COLO668 (cell line): ENCODE measurements around the gene ELMOD1.
"Not testable (repeated sequence)": the region's sequence is repeated elsewhere in the genome, so short reads cannot be mapped to it uniquely, and the experiment has no call there.

Experiments used
- DNase-seq: peaks from one replicate; lab custom pipeline; 2025; ENCODE audit not compliant: unreplicated experiment; lab: John Stamatoyannopoulos, UW

Gene ELMOD1

DNA sequence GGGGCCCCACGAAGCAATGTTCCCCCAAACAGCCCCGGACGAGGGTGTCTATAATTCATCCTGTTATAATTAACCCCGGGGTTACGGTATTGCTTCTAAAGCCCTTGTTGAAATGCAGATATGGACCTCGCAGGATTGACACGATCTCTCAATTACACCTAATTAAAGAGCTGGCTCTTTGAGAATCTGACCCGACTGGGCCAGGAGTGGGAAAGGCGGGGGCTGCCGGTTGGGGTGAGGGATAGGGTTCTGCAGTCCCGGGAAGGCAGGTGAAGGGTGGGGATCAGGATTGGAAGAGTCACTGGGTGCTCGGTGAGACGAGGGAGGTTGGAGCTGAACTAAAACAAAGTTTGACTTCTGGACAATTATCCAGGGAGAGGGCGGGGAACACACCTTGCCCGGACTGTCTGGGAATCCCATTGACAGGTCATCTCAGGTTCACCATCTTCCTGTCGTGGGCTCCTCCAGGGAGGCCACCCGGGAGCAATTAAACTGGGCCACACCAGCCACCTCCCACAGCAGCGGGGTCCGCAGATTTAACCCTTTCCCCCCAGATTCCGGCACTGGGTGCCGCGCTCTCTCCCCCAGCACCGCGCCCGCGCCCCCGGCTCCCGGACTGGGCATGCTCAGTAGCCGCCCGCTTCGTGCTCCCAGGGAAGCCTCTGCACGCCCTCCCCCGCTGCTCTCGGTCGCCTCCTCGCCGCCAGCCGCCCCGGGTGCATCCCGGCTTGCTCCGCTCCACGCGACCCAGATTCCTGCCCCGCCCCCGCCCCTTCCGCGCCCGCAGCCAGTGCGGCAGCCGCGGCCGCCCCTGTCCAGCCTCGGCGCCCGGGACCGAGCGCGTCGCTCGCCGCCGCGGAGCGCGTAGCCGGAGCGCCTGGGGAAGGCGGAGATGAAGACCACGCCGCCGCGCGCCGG, at the start of gene ELMOD1:
TSS of gene ELMOD1 (plus strand) at position 688 of the 918 bp plus-strand sequence. CDS start 27,043 bp downstream, outside the sequence.
- peak; percentile 52 for DNase-seq

DNA sequence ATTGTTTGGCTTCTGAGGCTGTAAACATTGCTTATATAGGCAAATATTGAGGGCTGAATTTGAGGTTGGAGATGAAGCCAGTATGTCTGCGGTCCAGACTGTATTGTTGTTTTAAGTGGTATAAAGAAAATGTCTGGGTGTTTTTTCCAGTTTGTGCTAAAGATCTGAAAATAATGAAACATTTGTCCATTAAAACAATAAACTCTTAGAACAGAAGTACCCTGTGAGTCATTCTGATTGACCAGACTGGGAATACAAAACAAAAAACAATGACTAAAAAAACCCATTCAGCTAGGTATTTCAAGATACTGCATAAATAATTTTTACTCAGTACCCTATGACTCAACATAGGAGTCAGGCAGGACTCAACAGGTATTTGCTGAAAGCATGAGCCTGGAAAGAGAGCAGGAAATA, 45.8 kb upstream of the ELMOD1 start:
- DNase-seq, result no peak

DNA sequence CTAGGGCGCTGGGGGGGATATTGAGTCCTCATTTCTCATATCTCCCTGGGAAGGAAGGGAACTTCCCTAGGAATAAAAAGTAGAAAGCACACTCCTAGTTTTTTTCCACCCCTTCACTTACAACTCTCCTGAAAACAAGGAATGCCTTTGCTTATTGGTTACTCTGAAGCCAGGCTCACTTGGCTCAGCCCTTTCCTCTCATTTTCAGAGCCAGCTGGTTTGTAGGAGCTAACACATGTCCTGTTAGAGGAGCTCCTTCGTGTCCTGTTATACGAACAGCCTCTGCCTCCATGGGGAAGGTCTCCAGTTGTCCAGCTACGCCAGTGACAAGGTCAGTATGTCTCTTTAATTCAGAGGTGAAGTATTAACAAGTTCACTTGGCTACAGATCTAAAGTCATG, 43.0 kb upstream of the ELMOD1 start:
- DNase-seq, result no peak

DNA sequence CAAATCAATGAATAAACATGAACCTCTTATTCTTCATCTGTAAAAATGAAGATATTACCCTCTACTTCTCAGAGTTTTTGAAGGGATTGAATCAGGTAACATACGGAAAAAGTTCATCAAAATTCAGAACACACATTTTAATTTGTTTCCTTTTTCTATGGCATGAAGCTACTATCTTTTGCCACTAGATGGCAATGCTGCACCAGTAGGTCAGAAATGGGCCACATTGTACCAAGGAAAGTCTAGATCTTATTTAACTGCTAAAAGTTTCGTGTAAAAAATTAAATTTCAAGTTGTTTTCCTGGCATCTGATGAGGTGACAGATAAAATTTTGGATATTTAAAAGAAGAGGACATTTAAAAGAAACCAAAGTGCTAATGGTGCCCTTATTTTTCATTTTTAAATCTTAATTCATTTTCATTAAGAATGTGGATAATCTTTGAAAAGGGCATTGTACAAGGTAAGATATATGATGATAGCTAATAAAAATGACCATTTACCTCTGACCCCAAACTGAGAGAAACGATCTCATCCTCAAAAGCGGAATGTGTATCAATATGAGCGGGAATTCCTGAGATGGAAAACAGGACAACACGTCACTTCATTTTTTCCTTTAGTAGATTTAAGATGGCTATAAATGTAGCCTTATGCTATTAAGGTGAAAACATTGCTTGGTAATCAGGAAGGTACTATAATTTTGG, 41.5 kb upstream of the ELMOD1 start:
- DNase-seq, result peak; percentile 7

DNA sequence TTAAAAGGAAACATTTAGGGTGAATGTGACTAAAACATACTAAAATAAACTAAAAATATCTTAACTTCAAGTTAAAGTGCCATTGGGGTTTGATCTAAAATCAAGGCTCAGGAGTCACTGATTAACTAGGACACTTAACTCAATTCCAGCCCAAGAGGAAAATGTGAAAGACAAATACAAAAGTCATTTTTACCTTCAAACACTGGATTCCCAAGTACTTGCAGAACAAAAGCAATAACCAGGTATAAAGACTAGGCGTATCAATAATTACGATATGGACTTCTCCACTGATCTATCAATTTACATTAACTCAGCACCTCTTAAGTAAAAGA, 41.0 kb upstream of the ELMOD1 start:
- DNase-seq, result no peak

DNA sequence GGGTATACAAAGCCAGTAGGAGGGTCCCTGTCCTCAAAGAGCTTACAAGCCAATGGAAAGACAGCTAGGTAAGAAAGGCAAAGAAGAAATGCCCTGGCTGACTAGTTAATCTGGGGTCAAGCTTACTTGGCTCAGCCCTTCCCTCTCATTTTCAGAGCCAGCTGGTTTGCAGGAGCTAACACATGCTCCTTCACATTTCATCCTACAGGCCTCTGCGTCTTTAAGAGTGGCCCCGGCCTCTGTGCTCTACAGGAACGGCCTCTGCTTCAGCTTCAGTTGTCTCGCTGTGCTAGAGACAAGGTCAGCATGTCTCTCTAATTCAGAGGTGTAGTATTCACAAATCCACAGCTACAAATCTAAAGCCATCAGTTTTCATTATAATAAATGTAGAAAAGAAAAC, 40.6 kb upstream of the ELMOD1 start:
- DNase-seq, result no peak

DNA sequence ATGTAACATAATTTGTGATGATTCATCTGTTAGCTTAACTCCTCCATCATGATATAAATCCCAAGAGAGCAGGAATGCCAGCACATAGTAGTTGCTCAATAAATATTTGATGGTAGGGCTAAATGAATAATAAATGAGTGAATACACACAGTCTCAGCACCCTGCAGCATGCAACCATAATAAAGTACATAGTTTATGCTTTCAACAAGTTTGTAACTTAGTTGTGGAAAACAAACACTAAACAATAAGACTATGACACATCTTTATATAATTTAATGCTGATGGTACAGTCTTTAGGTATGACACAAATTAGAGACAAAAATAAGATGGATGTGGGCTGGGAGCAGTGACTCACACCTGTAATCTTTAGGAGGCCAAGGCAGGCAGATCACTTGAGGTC, 29.3 kb upstream of the ELMOD1 start:
- no peak for DNase-seq

DNA sequence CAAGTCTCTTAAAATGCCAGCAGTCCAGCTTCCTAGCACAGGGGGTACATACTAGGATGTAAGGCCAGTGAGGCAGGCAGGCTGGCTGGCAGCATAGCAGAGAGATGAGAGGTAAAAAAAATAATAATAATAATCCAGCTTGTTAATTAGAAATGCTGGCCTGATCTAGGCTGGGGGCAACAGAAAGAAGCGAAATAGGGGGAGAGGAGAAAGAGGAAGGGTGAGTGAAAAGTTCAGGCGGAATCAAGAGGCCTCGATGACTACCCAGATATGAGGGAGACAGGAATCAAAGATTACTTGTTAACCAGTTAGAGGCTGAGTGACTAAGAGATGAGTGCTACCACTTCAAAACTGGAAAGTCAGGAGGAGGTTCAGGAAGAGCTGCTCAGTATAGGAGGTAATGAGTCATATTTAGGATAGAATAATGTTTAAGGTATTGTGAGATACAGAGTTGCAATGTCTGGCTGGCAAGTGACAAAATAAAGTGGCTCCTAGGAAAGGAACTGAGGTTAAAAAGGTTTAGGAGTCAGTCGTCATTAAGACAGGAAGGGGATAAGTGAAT, 28.2 kb upstream of the ELMOD1 start:
- no peak for DNase-seq

DNA sequence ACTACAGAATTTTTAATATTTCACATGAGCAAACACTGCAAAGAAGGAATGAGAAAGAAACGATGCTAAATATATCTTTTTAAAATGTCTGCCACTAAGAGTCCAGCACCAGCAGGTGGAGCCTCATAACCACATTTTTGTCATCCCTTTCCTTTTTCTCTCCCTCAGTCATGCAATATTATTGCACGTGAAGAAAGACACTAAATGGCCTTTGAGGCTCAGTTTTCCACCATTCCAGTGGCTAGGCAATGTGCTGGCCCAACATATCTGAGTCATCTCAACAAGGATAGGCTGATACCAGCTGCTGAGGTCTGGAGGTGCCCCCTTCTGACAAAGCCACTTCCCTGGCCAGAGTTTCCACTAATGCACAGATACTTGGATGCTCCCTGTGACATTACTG, 27.2 kb upstream of the ELMOD1 start:
- DNase-seq, result peak; percentile 20

DNA sequence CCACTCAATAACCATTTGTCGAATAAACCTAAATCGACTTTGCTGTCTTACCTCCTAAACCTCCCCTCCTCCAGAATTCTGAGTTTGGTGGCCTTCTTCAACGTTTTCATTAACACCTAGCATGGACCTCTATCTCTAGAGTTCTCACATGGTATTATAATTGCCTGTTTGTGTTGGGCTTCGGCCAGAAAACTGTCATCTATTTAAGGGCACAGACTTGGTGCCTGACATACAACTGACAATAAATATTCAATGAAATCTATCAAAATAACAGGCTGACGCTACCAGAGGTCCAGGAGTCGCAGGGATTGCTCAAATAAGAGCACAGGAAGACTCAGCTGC, 26.1 kb upstream of the ELMOD1 start:
- no peak for DNase-seq

DNA sequence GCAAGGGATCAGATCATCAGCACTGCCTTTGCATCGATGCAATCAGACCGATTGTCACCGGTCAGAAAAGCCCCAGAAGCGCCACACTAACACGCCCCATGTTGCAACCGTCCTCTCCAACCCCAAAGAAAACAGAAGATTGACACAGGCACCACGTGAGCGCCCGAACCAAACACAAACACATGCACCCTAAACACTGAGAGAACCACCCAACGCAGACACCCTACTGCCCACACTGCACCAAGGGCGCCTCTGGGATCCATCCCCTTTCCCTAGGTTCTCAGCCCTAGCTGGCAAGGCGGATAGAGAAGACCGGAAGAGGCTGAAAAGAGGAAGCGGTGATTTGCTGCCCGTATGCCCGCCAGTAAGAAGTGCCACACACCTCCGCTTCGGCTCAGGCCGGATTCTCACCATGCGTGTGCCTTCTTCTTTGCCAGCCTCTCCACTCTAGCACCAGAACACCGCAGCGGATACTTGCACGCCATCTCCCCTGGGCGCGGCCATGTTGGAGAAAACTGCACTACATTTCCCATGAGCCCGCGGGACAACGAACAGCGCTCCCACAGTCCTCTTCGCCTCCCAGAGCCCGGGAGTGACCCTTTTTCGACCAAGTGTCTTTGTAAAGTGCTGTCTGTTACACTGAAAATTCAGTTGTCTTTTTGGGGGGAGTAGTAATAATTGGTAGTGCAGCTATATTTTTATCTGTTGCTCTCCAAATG, 25.6 kb upstream of the ELMOD1 start, which contains the start of gene ALKBH8:
TSS of gene ALKBH8 (minus strand) at position 517 of the 719 bp plus-strand sequence. CDS start 4,842 bp downstream, outside the sequence.
- DNase-seq, result peak; percentile 72

DNA sequence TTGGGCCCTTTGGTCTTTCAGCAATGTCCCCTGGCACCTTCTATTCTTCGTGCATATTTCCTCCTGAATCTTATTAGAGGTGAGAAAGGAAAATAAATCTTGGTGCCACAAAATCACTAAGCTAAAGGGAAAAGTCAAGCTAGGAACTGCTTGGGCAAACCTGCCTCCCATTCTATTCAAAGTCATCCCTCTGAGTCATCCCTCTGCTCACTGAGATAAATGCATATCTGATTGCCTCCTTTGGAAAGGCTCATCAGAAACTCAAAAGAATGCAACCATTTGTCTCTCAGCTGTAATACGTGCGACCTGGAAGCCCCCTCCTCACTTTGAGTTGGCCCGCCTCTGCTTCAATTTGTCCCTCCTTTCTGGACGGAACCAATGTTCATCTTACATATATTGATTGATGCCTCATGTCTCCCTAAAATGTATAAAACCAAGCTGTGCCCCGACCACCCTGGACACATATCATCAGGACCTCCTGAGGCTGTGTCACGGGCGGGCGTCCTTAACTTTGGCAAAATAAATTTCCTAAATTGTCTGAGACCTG, 24.9 kb upstream of the ELMOD1 start:
- DNase-seq, result not testable (repeated sequence)

DNA sequence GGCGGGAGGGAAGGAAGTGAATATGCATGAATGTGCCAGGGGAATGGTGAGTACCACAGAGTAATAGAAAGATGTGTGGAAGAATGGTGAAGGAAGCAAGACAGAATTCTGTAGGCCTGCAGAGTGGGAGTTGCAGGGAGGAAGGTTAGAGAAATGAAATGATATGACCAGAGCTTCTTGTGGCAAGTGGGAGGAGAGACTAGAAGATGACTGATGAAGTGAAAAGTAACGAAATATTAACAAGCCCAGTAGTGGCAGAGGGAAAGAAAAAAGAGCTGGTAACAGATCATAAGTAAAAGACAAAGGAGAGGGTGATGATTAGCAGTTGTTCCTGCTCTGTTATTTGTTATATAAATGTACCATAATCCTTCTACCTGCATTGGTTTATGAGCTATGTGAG, 24.4 kb upstream of the ELMOD1 start:
- DNase-seq, result no peak

DNA sequence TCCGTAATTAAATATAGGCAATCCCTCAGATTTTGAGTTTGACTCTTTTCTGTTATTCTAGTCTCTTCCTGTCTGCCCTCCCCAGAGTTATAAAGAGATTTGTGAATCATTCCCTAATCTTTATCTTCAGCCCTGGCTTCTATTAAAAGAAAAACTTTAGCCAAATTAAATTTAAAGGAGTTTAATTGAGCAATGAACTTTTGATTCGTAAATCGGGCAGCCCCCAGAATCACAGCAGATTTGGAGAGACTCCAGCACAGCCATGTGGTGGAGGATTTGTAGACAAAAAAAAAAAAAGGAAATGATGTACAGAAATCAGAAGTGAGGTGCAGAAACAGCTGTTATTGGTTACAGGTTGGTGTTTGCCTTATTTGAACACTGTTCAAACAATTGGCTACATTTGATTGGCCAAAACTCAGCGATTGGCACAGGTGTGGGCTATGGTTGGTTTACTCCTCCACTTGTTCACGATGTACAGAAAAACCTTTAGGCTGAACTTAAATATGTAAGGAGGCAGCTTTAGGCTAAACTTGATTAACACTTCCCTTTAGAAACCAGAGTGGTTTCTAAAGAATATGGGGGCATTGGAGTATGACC, 23.1 kb upstream of the ELMOD1 start:
- DNase-seq, result no peak

DNA sequence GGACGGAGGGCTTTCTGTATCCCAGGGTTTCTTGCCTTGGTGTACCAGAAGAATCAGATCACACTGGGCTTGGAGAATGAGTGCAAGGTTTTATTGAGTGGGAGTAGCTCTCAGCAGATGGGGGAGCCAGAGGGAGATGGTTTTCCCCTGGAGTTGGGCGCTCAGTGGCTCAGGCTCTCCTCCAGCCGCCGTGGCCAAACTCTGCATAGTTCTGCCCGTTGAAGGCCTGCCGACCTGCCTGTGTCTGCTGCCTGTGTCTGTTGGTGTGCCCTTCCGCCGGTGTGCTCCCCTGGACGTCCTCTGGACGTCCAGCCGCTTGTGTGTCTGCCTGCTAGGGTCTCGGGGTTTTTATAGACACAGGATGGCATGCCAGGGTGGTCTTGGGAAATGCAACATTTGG, 20.9 kb upstream of the ELMOD1 start:
- DNase-seq, result no peak

DNA sequence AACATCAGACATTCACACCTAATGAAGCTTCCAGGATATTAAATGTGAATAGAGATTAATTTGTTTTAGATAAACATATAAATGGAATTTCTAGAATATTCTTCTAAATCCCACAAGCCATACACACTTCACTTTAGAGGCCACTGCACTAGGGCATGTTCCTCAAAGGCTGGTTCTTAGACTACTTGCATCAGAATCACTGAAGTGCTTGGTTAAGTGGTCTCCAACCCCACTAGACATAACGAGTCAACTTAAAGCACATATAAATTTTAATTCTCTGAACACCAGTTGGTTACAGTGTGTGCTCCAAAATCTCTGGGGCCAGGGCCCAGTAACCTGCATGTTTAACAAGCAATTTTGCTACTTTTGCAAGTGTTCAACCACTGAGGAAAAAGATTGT, 17.5 kb upstream of the ELMOD1 start:
- no peak for DNase-seq

DNA sequence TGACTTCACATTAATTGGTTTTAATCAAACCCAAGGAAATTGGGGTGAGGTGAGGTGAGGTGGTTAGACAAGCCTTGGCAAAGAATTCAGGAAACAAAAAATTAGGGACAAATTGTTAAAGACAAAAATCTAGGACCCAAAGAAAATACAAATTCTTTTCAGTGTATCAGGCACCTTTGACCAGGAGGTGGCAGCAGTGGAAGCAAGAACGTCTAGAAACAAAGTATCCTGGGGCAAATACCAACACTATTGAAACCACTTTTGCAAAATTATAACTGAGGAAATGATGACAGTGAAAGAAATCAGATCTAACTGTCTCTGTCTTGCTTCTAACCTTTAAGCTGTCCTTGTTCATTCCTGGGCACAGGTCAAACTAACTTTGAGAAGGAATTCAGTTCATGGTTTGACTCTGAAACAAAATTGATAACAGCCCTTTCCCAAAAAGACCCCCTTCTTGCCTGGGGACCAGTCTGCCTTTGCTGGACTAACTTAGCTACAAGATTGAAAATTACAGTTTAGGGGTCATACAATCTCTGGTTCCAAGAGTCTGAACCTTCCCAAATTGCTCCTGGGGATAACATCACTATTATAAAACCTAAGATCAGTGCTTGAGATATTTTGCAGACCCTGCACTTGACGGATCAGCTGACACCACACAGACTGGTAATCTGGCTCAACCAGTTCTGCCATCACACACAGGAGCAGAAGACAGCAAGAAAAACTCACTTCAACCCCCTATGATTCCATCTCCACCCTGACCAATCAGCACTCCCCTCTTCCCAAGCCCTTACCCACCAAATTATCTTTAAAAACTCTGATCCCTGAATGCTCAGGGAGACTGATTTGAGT, 14.2 kb upstream of the ELMOD1 start:
- DNase-seq, result peak; percentile 17

DNA sequence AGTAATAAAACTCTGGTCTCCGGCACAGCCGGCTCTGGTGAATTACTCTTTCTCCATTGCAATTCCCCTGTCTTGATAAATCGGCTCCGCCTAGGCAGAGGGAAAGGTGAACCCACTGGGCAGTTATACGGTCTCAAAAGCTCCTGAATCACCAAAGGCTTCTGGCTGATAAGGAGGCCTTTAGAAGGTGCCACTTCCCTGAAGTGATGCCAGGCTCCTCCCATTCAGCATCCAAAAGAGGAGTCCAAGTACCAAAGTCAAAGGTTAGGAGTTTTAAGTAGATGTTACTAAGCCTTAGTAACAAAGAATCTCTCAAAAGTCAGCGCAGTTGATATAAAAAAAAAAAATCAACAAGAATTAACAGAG, 13.6 kb upstream of the ELMOD1 start:
- no peak for DNase-seq

DNA sequence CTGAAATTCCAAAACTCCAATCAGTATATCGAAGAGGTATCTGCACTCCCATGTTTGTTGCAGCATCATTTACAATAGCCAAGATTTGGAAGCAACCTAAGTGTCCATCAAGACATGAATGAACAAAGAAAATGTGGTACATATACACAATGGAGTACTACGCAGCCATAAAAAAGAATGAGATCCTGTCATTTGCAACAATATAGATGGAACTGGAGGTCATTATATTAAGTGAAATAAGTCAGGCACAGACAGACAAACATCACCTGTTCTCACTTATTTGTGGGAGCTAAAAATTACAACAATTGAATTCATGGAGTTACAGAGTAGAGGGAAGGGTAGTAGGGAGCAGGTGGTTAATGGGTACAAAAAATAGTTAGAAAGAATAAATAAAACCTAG, 11.8 kb upstream of the ELMOD1 start:
- not testable (repeated sequence) for DNase-seq

DNA sequence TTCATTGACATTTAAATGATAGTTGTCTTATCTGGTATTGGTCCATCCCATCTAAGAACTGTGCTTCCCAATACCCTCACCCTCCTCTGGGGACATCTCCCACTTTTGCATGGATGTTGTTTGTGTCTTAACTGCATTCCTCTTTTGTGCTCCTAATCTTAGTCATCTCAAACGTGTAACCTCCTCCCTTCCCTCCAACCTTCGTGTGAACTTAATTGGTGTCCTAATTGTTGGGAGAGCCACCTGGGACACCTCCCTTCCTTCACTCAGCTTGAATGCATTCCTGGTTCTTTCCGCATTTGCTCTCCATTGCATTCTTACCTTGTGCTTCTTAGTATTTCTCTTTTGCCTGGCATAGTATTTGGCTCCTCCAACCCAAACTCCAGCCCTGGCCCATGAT, 9.8 kb upstream of the ELMOD1 start:
- DNase-seq, result no peak
